HT-29 (cell line): ENCODE measurements around the gene CA5B. TPM values are rescaled to one million over a fixed set of nuclear protein-coding genes. Genes with fewer than 3 reads are reported as not detected.
"Not testable (repeated sequence)": the region's sequence is repeated elsewhere in the genome, so short reads cannot be mapped to it uniquely, and the experiment has no call there.

ENCODE experiments used
- DNase-seq: peaks from one replicate; pipeline ENCODE4 v3.0.0-alpha.2; 2015; ENCODE audit warnings: low spot score
- total RNA-seq: library from RNA; depleted of rRNA; stranded (reverse); fragments of >200 nt; shearing (Covaris generic); gene quantifications from 2 replicates; pipeline ENCODE4 v1.2.3, GENCODE V29; 2014

The CA5B gene
- total RNA-seq, 1 experiment from 2014 or later: 0.71 TPM

GRCh38 chrX:15748841-15749240, 10.8 kb downstream of the CA5B start:
- no peak for DNase-seq

- no peak for DNase-seq
Observed at GRCh38 chrX:15749642-15750610, 11.9 kb downstream of the CA5B start.

- DNase-seq: no peak
Observed at GRCh38 chrX:15750611-15751154, 12.6 kb downstream of the CA5B start.

GRCh38 chrX:15751155-15751819, 13.2 kb downstream of the CA5B start:
- no peak for DNase-seq

- no peak for DNase-seq
Observed at GRCh38 chrX:15755091-15755490, 17.0 kb downstream of the CA5B start.

GRCh38 chrX:15758140-15758539, 20.1 kb downstream of the CA5B start:
- no peak for DNase-seq

- not testable (repeated sequence) for DNase-seq
Observed at GRCh38 chrX:15759886-15760285, 21.8 kb downstream of the CA5B start.

GRCh38 chrX:15761564-15762191, 23.6 kb downstream of the CA5B start:
- DNase-seq: peak; percentile 50

- no peak for DNase-seq
Observed at GRCh38 chrX:15769300-15769954, 31.4 kb downstream of the CA5B start.

GRCh38 chrX:15781961-15782699, 44.1 kb downstream of the CA5B start:
- DNase-seq: no peak

- no peak for DNase-seq
Observed at GRCh38 chrX:15785176-15785750, 47.2 kb downstream of the CA5B start.

- DNase-seq: no peak
Observed at GRCh38 chrX:15786915-15787314, 48.8 kb downstream of the CA5B start.

- DNase-seq: peak; percentile 76
Observed at GRCh38 chrX:15789979-15790768, 52.1 kb downstream of the CA5B start, which contains the start of gene ZRSR2. ZRSR2 (plus strand) TSS chrX:15790484; CDS start chrX:15790496, 12 bp downstream.

- peak; percentile 5 for DNase-seq
Observed at GRCh38 chrX:15790769-15791290, 52.8 kb downstream of the CA5B start.

GRCh38 chrX:15797707-15798106, 59.6 kb downstream of the CA5B start:
- DNase-seq: no peak

- no peak for DNase-seq
Observed at GRCh38 chrX:15804563-15804962, 66.5 kb downstream of the CA5B start.

- no peak for DNase-seq
Observed at GRCh38 chrX:15808254-15808653, 70.2 kb downstream of the CA5B start.

GRCh38 chrX:15812192-15812938, 74.3 kb downstream of the CA5B start:
- DNase-seq: no peak
